HG03280 (cell line): ENCODE results near the gene TRIM10.
"Not testable (repeated sequence)": the region's sequence is repeated elsewhere in the genome, so short reads cannot be mapped to it uniquely, and the experiment has no call there.

Experiments used
- ATAC-seq: cut with Tn5 transposase; IDR thresholded peaks from one replicate; pipeline ENCODE4 v1.9.1; 2021; ENCODE audit warnings: mild to moderate bottlenecking, moderate library complexity; ENCODE audit not compliant: unreplicated experiment

Gene TRIM10

GRCh38 chr6:30154709-30155519 is 6.1 kb downstream of the TRIM10 start:
- no peak for ATAC-seq

GRCh38 chr6:30154061-30154460 is 7.0 kb downstream of the TRIM10 start:
- ATAC-seq, result no peak

GRCh38 chr6:30152910-30153610 is 8.0 kb downstream of the TRIM10 start:
- ATAC-seq, result no peak

- no peak for ATAC-seq
Measured at GRCh38 chr6:30152016-30152673, 8.9 kb downstream of the TRIM10 start.

GRCh38 chr6:30151580-30151979 is 9.4 kb downstream of the TRIM10 start:
- no peak for ATAC-seq

- ATAC-seq, result no peak
Measured at GRCh38 chr6:30150671-30151395, 10.2 kb downstream of the TRIM10 start.

- no peak for ATAC-seq
Measured at GRCh38 chr6:30149858-30150550, 11.0 kb downstream of the TRIM10 start.

- ATAC-seq, result no peak
Measured at GRCh38 chr6:30149234-30149633, 11.8 kb downstream of the TRIM10 start.

GRCh38 chr6:30147096-30147495 is 13.9 kb downstream of the TRIM10 start:
- ATAC-seq, result no peak

- no peak for ATAC-seq
Measured at GRCh38 chr6:30145818-30146217, 15.2 kb downstream of the TRIM10 start.

- ATAC-seq, result no peak
Measured at GRCh38 chr6:30144811-30145210, 16.2 kb downstream of the TRIM10 start.

- no peak for ATAC-seq
Measured at GRCh38 chr6:30143780-30144179, 17.2 kb downstream of the TRIM10 start.

- ATAC-seq, result no peak
Measured at GRCh38 chr6:30142665-30143064, 18.3 kb downstream of the TRIM10 start.

- ATAC-seq, result not testable (repeated sequence)
Measured at GRCh38 chr6:30140240-30140639, 20.8 kb downstream of the TRIM10 start.

GRCh38 chr6:30136570-30137286 is 24.3 kb downstream of the TRIM10 start:
- no peak for ATAC-seq

GRCh38 chr6:30135757-30136156 is 25.3 kb downstream of the TRIM10 start, which contains the start of gene TRIM40:
TSS of gene TRIM40 (plus strand) at chr6:30136140. CDS start at chr6:30137037, 897 bp downstream.
- ATAC-seq, result no peak

- no peak for ATAC-seq
Measured at GRCh38 chr6:30135147-30135546, 25.9 kb downstream of the TRIM10 start.

- ATAC-seq, result no peak
Measured at GRCh38 chr6:30131947-30132497, 29.0 kb downstream of the TRIM10 start.
